Skin of body (tissue), 2 donors: ENCODE results near the gene LRIT1. TPM values are rescaled to one million over a fixed set of nuclear protein-coding genes. Genes with fewer than 3 reads are reported as not detected.

Source experiments
- DNase-seq: peaks from one replicate; lab custom pipeline; 2025; lab: John Stamatoyannopoulos, UW
- total RNA-seq: library from RNA; depleted of rRNA; stranded (reverse); fragments of >200 nt; gene quantifications from one replicate; pipeline ENCODE4 v1.2.3, GENCODE V29; 2014

The LRIT1 gene
- total RNA-seq, 1 donor from 2014 or later = not detected

DNA sequence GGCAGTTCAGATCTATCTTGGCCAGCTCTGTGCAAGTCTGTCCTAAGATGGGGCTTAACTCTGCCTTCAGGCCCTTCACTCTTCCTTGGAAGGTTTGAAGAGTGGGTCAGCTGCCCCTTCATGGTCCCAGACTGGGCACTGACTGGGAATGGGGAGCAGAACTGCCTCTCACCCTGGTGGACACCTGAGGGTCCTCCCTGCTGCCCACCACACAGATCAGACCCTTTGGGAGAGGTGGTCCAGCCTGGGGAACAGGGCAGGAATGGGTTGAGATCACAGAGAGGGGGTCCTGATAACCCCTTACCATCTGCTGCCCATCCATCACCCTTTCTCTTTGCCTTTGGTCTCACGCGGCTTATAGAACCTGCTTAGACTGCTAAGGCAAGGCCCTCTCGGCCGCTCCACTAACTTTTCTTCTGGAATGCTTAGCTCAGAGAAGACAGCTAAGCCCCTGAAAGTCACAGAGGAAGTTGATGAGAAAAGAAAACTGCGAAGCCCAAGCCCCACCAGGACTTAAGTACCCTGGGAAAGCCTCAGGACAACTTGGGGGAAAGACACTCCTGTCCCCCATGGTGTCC is 47.4 kb downstream of the LRIT1 start:
- no peak for DNase-seq

DNA sequence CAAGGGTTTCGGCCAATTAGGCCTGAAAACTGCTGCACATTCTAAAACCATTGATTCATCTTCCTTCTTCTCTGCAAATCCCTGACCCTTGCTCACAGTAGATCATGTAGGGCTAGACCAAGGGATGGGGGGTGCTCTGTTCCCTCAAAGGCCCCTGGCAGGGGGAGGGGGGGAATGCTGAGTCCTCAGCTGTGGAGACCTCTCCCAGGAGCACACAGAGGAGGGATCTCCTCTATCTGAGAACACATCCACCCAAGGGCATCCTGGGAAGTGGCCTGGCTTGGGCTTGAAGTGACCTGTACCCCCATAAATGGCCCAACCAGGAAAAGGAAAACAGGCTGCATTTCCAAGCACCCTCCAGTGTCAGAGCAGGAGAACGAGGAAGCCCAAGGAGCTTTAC is 48.0 kb downstream of the LRIT1 start:
- no peak for DNase-seq

GRCh38 chr10:84191106-84191505 is 50.2 kb downstream of the LRIT1 start:
- no peak for DNase-seq

DNA sequence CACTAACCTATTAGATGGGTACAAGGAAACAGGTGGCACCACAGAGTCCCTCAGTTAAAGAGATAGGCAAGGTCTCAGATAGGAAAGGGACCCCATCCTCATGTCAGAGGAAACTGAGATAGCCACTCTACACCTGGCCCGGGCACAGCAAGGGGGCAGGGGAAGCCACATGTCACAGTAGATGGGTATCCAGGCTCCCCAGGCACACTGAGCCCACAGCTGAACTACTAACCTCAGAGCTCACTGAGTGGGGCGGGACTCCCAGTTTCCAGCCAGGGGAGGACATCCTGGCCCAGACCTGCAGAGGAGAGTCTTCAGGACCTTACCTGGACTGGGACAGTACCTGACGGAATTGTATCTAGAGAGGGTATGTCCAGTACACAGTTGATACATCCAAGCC is 50.7 kb downstream of the LRIT1 start:
- no peak for DNase-seq

DNA sequence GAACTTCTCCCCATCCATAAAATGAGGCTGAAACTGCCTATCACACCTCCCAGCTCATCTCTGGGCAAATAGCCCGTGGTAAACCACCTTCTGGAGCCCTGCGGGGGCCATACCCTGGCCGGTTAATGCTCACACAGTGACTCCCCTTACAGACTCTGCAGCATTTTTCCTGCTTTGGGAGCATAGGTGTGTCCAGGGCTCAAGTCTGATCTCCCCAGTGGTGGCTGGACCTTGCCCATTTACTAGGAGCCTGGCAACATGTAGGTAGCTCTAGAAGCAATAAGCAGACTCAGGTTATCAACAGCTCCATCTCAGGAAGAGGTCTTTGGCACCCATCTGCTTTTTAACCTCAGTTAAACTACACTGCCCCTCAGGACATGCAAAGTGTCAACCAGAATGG is 52.5 kb downstream of the LRIT1 start:
- no peak for DNase-seq

DNA sequence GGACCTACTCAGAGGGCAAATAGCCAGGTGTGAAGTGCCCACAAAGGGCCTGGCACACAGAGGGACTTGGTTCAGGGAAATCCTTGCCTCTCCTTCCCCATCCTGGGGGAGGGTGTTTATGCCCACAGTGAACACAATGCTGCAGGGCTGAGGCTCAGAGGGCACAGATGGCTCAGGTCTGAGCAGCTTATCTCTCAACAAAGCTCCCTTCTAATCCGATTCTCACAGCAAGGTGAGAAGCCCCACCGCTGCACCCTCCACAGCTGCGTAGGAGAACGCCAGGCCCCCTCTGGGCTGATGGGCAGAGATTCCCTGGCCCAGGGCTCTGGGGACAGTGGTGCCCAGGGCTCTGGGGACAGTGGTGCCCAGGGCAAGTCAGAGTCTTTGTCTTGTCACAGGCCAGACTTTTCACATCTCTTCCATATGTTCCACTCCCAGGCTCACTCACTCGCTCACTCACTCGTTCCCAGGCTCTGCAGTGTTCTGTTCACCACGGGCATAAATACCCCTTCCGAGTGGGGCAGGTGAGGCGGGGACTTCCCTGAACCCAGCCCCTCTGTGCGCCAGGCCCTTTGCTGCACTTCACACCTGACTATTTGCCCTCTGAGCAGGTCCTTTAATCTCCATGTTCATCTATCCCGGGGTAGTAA is 55.7 kb downstream of the LRIT1 start:
- no peak for DNase-seq

- no peak for DNase-seq
Observed at GRCh38 chr10:84184517-84184916, 56.8 kb downstream of the LRIT1 start.

DNA sequence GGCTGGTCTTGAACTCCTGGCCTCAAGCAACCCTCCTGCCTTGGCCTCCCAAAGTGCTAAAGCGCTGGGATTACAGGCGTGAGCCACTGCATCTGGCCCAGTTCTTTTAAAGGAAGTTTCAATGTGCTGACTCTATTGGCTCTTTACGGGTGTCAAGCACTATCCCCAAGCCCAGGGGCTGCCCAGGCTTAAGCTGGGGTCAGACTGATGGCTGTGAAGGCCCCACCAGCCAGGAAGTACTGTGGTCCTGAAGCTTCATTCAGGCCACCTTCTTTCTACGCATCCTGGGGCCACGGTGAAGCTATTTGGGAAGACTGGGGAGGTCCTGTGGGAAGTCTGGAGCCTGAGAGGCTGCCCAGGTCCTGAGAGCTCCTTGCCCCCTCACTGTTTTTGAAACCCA is 59.7 kb downstream of the LRIT1 start:
- no peak for DNase-seq

Other genes with a start within 250 kb of the LRIT1 start
- 99.2 TPM for gene GHITM, start 102.0 kb downstream of the LRIT1 start, total RNA-seq
- gene GPR15LG, start 67.7 kb downstream of the LRIT1 start, total RNA-seq = 2.1 TPM
- 1.7 TPM for gene CDHR1, start 47.0 kb downstream of the LRIT1 start, total RNA-seq
- gene LRIT2, start 16.0 kb downstream of the LRIT1 start, total RNA-seq = not detected
- gene RGR, start 3.5 kb upstream of the LRIT1 start, total RNA-seq = 1.7 TPM
- gene CCSER2, start 87.0 kb upstream of the LRIT1 start, total RNA-seq = 36.6 TPM